Peyer's patch (tissue), 4 donors: Measurements from ENCODE around the gene APPL2. TPM values are rescaled to one million over a fixed set of nuclear protein-coding genes. Genes with fewer than 3 reads are reported as not detected.

Experiments
- DNase-seq, 3 donors: peaks; one replicate each; pipeline ENCODE4 v3.0.0-alpha.2; 2017 to 2019
- H3K27ac ChIP-seq, 4 donors: fragments of 200-600 bp; sonication (generic); one replicate each; pipeline ENCODE4 v1.5.1; 2016 to 2019
- H3K27me3 ChIP-seq, 2 donors: fragments of 200-600 bp; sonication (generic); one replicate each; pipeline ENCODE4 v1.5.1; 2019
- H3K36me3 ChIP-seq, 3 donors: fragments of 200-600 bp; sonication (generic); one replicate each; pipeline ENCODE4 v1.5.1; 2016 to 2019
- H3K4me1 ChIP-seq, 4 donors: fragments of 200-600 bp; sonication (generic); one replicate each; pipeline ENCODE4 v1.5.1; 2016 to 2019
- H3K4me3 ChIP-seq, 4 donors: fragments of 200-600 bp; sonication (generic); 1 replicate in 3 of 4; 2 replicates in 1 of 4; pipeline ENCODE4 v1.5.1; 2016 to 2019; ENCODE audit warnings: mild to moderate bottlenecking in 1 of 4
- H3K9me3 ChIP-seq, 4 donors: fragments of 200-600 bp; sonication (generic); one replicate each; pipeline ENCODE4 v1.5.1; 2016 to 2019; ENCODE audit warnings: mild to moderate bottlenecking in 1 of 4
- POLR2A ChIP-seq, 2 donors: fragments of 450-650 bp; IDR thresholded peaks; one replicate each; pipeline ENCODE4 v1.5.1; 2017; ENCODE audit warnings: antibody characterized with exemption in 2 of 2, mild to moderate bottlenecking in 2 of 2, moderate library complexity in 2 of 2
- total RNA-seq, 4 donors: library from RNA; depleted of rRNA; stranded (reverse); fragments of >200 nt; gene quantifications; one replicate each; pipeline ENCODE4 v1.1.0, GENCODE V29; 2016
- TF ChIP-seq, protein P1 (sequence below), 6 experiments: fragments of 450-650 bp in 4 of 6; fragments of 200-600 bp in 2 of 6; sonication (generic) in 1 of 6; IDR thresholded peaks; one replicate each; pipeline ENCODE4 v1.5.1; 2017 to 2019; ENCODE audit warnings: antibody characterized with exemption in 6 of 6, mild to moderate bottlenecking in 3 of 6, moderate library complexity in 1 of 6

APPL2 gene
- total RNA-seq, 4 donors from 2014 or later = 169 to 203 (median 185) TPM

DNA sequence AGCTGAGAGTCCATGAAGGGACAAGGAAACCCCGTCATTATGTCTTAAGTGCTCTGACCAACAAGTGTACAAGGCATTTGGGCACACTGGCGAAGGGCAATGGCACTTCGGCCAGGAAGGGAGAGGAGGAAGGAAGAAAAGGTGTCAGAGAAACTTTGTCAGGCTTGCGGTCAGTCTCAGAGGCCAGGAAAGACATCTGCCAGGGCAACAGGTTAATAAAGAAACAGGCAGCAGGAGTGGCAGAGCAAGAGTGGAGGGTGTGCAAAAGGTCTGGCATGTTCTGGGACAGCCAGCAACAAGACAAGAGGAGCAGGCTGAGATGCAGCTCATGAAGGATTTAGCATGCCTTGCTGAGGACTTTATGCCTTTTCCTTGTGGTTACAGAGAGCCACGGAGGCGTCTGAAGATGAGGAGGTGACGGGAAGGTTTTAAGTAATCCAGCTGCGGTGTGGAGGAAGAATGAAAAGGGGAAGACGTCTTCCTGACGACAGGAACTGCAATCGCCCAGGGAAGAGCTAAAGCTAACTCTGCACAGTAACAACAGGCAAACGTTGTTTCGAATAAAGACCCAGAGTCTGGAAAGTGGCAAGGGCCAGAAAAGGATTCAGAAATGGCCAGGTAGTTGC is 13.1 kb downstream of the APPL2 start:
- peaks cover 0 to 46% (median 0%) of the 10 kb centered on the region in 3 donors for H3K36me3 ChIP-seq
- no peak for TF ChIP-seq POLR2A (IDR thresholded peaks at IDR 0.05)
- TF ChIP-seq, protein P1, sequence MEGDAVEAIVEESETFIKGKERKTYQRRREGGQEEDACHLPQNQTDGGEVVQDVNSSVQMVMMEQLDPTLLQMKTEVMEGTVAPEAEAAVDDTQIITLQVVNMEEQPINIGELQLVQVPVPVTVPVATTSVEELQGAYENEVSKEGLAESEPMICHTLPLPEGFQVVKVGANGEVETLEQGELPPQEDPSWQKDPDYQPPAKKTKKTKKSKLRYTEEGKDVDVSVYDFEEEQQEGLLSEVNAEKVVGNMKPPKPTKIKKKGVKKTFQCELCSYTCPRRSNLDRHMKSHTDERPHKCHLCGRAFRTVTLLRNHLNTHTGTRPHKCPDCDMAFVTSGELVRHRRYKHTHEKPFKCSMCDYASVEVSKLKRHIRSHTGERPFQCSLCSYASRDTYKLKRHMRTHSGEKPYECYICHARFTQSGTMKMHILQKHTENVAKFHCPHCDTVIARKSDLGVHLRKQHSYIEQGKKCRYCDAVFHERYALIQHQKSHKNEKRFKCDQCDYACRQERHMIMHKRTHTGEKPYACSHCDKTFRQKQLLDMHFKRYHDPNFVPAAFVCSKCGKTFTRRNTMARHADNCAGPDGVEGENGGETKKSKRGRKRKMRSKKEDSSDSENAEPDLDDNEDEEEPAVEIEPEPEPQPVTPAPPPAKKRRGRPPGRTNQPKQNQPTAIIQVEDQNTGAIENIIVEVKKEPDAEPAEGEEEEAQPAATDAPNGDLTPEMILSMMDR (IDR thresholded peaks at IDR 0.05) = no peak
- H3K4me1 ChIP-seq = peaks cover 0 to 78% (median 8%) of the 10 kb centered on the region in 4 donors
- H3K9me3 ChIP-seq = no peaks in the 10 kb centered on the region
- no peak overlapping the region for H3K4me3 ChIP-seq
- H3K27ac ChIP-seq = peak overlapping the region in 3 of 4 donors; percentile 35 to 91 (median 72)
- no peaks in the 10 kb centered on the region for H3K27me3 ChIP-seq
- no peak for DNase-seq

DNA sequence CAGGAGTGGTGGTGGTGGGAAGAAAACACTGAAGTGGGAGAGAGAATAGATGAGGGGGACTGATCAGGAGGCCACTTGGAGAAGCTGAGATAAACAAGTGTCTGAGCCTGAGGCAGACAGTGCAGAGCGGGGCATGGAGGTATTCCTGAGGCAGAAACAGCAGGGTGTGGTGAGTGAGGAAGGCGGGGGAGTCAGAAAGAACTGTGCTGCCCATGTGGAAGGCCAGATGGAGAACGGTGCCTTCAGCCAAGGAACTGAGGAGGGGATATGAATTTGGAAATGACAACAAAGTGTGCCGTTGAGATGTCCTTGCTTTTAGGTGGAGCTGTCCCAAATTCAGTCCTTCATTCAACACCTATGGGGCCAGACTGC is 13.7 kb downstream of the APPL2 start:
- H3K4me1 ChIP-seq = peaks cover 0 to 79% (median 8%) of the 10 kb centered on the region in 4 donors
- no peak overlapping the region for H3K4me3 ChIP-seq
- TF ChIP-seq POLR2A (IDR thresholded peaks at IDR 0.05) = no peak
- TF ChIP-seq, protein P1 (IDR thresholded peaks at IDR 0.05) = no peak
- H3K36me3 ChIP-seq = peaks cover 0 to 46% (median 0%) of the 10 kb centered on the region in 3 donors
- H3K9me3 ChIP-seq = no peaks in the 10 kb centered on the region
- H3K27me3 ChIP-seq = no peaks in the 10 kb centered on the region
- peak overlapping the region in 2 of 4 donors; percentile 72 to 91 for H3K27ac ChIP-seq
- DNase-seq = no peak

DNA sequence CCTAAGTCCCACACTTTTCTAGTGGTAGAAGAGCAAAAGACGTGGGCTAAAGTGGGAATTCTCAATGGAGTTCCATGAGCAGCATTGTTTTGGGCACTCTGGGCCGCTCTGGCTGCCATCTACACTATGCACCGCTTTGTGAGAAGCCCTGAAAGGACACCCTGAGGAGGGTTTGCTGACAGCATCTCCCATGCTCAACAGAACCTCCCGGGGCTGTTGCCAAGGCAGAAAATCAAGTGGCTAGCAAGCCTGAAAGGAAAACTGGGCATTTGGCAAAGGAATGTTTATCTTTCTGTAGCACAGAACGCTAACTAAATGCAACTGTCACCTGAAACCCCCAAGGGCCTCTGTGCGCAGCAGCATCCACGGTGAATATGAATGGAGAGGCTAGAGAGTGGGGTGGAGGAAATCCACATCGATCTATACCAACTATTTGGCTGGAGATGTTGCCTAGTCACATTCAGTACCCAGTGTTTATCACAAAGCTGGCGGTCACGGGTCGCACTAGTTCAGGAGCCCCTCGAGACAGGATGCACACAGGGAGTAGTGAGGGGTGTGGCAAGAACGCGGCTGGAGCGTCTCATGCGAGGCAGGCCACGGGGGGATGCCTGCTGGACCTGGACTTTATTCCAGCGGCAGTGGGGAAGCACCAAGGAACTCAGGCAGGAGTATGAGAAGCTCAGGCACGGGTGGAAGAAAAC is 14.2 kb downstream of the APPL2 start:
- no peak for DNase-seq
- Histone ChIP-seq H3K4me1 (peaks cover 0 to 79% (median 8%) of the 10 kb centered on the region in 4 donors), H3K27ac (peak overlapping the region in 2 of 4 donors; percentile 13 to 91), H3K9me3 (no peaks in the 10 kb centered on the region), H3K4me3 (no peak overlapping the region), H3K36me3 (peaks cover 0 to 47% (median 0%) of the 10 kb centered on the region in 3 donors), H3K27me3 (no peaks in the 10 kb centered on the region)
- TF ChIP-seq POLR2A (IDR thresholded peaks at IDR 0.05) = no peak
- TF ChIP-seq, protein P1 (IDR thresholded peaks at IDR 0.05) = no peak

DNA sequence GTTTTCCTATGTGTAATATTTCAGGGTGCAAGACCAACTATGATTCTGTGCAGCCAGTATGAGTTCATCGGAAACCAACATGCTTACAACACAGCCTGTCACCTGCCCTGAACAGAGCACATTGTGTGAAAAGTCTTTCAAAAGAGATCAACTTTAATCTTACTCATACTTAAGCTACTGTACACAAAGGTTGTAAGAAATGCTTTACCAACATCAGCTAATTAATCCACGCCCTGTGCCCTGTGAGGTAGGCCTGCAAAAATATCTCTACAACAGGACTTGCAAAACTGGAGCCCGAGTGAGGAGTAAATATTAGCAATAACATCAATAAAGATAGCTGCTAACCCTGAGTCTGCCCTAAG is 15.1 kb downstream of the APPL2 start:
- peak overlapping the region in 3 of 4 donors; percentile 8 to 91 (median 71) for H3K27ac ChIP-seq
- H3K36me3 ChIP-seq = peaks cover 0 to 48% (median 0%) of the 10 kb centered on the region in 3 donors
- no peaks in the 10 kb centered on the region for H3K27me3 ChIP-seq
- DNase-seq = peak in 1 of 3 donors; percentile 65
- TF ChIP-seq, protein P1 (IDR thresholded peaks at IDR 0.05) = no peak
- no peak for TF ChIP-seq POLR2A (IDR thresholded peaks at IDR 0.05)
- H3K4me3 ChIP-seq = no peak overlapping the region
- H3K9me3 ChIP-seq = no peaks in the 10 kb centered on the region
- H3K4me1 ChIP-seq = peaks cover 0 to 77% (median 8%) of the 10 kb centered on the region in 4 donors

DNA sequence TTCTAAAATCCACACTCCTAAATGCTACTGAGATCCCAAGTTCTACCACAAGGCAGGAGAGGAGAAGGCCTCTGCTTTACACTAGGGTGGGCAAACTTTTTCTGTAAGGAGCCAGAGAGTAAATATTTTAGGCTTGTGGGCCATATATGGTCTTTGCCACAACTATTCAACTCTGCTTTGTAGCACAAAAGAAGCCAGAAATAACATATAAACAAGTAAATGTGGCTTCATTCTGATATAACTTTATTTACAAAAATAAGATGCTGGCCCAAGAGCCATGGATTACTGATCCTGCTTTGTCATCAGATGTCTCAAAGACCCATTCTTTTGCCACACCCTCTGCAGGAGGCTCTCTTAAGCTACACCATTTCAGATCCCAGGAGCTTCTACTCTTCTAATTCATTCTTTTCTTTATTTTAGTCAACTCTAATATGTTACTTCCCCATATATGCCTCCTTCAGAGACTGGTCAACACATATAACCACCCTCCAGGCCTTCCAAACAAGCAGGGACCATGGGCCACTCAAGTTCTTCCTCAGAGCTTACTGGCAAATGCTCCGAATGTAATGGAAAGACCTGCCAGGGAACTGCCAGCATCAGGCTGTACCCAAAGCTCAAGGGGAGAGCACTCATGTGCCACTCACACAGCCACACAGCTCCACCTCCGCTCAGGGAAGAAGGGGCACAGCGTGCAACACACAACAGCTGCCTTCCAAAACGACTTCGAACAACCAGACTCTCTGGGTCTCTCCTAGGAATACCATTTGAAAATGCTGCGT is 15.6 kb downstream of the APPL2 start:
- Histone ChIP-seq H3K36me3 (peaks cover 0 to 52% (median 0%) of the 10 kb centered on the region in 3 donors), H3K27me3 (no peaks in the 10 kb centered on the region), H3K4me1 (peaks cover 0 to 79% (median 8%) of the 10 kb centered on the region in 4 donors), H3K9me3 (no peaks in the 10 kb centered on the region), H3K4me3 (no peak overlapping the region), H3K27ac (peak overlapping the region in 3 of 4 donors; percentile 8 to 91 (median 71))
- TF ChIP-seq POLR2A (IDR thresholded peaks at IDR 0.05) = no peak
- TF ChIP-seq, protein P1 (IDR thresholded peaks at IDR 0.05) = no peak
- DNase-seq = no peak
